ENCODE results near the gene ELF2.
"Not testable (repeated sequence)": the region's sequence is repeated elsewhere in the genome, so short reads cannot be mapped to it uniquely, and the experiment has no call there.

ELF2 gene

GRCh38 chr4:139177049-139177868 is at the start of gene ELF2:
Gene ELF2, minus strand, starts transcription at chr4:139177218. Its CDS starts 39,517 bp downstream, at chr4:139137701.
- no peak for FAIRE-seq

GRCh38 chr4:139223682-139224317 is 46.8 kb upstream of the ELF2 start:
- no peak for FAIRE-seq

- no peak for FAIRE-seq
These were observed 45.2 kb upstream of the ELF2 start for GRCh38 chr4:139222215-139222614.

- FAIRE-seq = no peak
These were observed 44.7 kb upstream of the ELF2 start for GRCh38 chr4:139221687-139222086.

GRCh38 chr4:139219450-139220055 is 42.5 kb upstream of the ELF2 start:
- no peak for FAIRE-seq

GRCh38 chr4:139214039-139214534 is 37.1 kb upstream of the ELF2 start:
- no peak for FAIRE-seq

- not testable (repeated sequence) for FAIRE-seq
These were observed 36.6 kb upstream of the ELF2 start for GRCh38 chr4:139213633-139214032.

GRCh38 chr4:139212900-139213299 is 35.9 kb upstream of the ELF2 start:
- no peak for FAIRE-seq

- no peak for FAIRE-seq
These were observed 33.5 kb upstream of the ELF2 start for GRCh38 chr4:139210486-139210885.

- FAIRE-seq = no peak
These were observed 32.5 kb upstream of the ELF2 start for GRCh38 chr4:139209470-139210063.

- FAIRE-seq = no peak
These were observed 31.5 kb upstream of the ELF2 start for GRCh38 chr4:139208404-139208945.

GRCh38 chr4:139207873-139208403 is 30.9 kb upstream of the ELF2 start:
- no peak for FAIRE-seq

- FAIRE-seq = no peak
These were observed 30.2 kb upstream of the ELF2 start for GRCh38 chr4:139207247-139207646.

- FAIRE-seq = no peak
These were observed 26.0 kb upstream of the ELF2 start for GRCh38 chr4:139202991-139203390.

- FAIRE-seq = no peak
These were observed 23.5 kb upstream of the ELF2 start for GRCh38 chr4:139200506-139200905.

GRCh38 chr4:139200102-139200501 is 23.1 kb upstream of the ELF2 start:
- FAIRE-seq = no peak

- FAIRE-seq = not testable (repeated sequence)
These were observed 20.2 kb upstream of the ELF2 start for GRCh38 chr4:139197214-139197613.

GRCh38 chr4:139196462-139196861 is 19.4 kb upstream of the ELF2 start:
- no peak for FAIRE-seq

- FAIRE-seq = no peak
These were observed 14.4 kb upstream of the ELF2 start for GRCh38 chr4:139191373-139191772.

- no peak for FAIRE-seq
These were observed 13.0 kb upstream of the ELF2 start for GRCh38 chr4:139189972-139190371.

- FAIRE-seq = no peak
These were observed 12.4 kb upstream of the ELF2 start for GRCh38 chr4:139189417-139189749.

GRCh38 chr4:139188648-139189416 is 11.8 kb upstream of the ELF2 start:
- FAIRE-seq = no peak
